ENCODE measurements around the gene TULP1. TPM values are rescaled to one million over a fixed set of nuclear protein-coding genes. Genes with fewer than 3 reads are reported as not detected.

Gene TULP1
- total RNA-seq, 1 experiment from 2014 or later = not detected

DNA sequence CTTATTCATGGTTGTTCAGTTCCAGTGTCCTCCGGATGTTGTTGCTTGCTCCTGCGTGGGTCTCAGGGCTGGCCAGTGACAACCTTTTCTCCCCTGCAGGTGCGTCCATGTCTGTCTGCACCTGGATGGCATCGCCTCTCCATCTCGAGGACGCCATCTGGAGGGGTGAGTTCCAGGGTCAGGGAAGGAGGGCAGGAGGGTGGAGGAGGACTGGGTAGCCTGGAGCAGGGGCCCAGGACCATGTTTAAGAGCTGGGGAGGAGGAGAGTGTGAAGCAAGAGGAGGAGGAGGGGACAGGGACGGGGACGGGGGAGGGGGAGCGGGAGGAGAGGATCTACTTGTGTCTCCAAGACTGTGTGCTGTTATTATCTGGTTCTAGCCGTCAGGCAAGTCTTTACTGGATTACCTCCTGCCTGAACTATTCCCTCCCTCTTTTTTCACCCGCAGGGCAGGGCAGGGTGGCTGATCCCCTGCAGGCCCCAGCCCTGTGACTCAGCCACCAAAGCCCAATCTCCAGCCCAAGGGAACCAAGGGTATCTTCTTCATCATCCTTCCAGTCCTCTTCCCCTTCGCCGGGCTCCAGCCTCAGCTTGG, 32.2 kb upstream of the TULP1 start:
- H3K4me3 Mint-ChIP-seq = no peak overlapping the region; a peak in 1 of 5 replicates
- H3K27ac ChIP-seq (ENCODE audit: insufficient read length, low read depth, low read length) = no peak overlapping the region
- no peaks in the 10 kb centered on the region for H3K9me3 ChIP-seq (ENCODE audit: control insufficient read depth, low read depth, low read length)
- no peaks in the 10 kb centered on the region; the same call in none of the 2 replicates for H3K27me3 Mint-ChIP-seq (ENCODE audit: low read depth)
- no peaks in the 10 kb centered on the region for H4K20me1 ChIP-seq (ENCODE audit: control insufficient read depth, insufficient read depth, insufficient read length)
- H4K5ac ChIP-seq (ENCODE audit: insufficient read length, low read depth, low read length) = no peak overlapping the region
- peak overlapping the region in 1 of 3 experiments; percentile 58; a peak in 2 of 7 replicates for H3K27ac Mint-ChIP-seq
- H3K9ac ChIP-seq (ENCODE audit: extremely low read depth, insufficient read length, low read length) = no peak overlapping the region
- H3K23me2 ChIP-seq (ENCODE audit: insufficient read length, low read depth, low read length, poor library complexity, severe bottlenecking) = peaks cover 3% of the 10 kb centered on the region
- DNase-seq = peak; percentile 51
- no peak overlapping the region for H2BK20ac ChIP-seq (ENCODE audit: low read depth, low read length, poor library complexity, severe bottlenecking)
- no peak for TF ChIP-seq CTCF (conservative IDR thresholded peaks at IDR 0.05)
- H3K4ac ChIP-seq (ENCODE audit: low read depth, low read length) = no peak overlapping the region
- no peak overlapping the region for H4K91ac ChIP-seq (ENCODE audit: insufficient read length, low read depth, low read length)
- H4K8ac ChIP-seq (replicated peaks; ENCODE audit: insufficient read length, low read depth, low read length) = no peak overlapping the region
- no peaks in the 10 kb centered on the region; the same call in 1 of the 2 replicates for H3K4me1 ChIP-seq (ENCODE audit: insufficient read depth, low read length)
- H3K36me3 Mint-ChIP-seq (ENCODE audit: insufficient read depth in 1 of 3, low read depth in 3 of 3) = no peaks in the 10 kb centered on the region
- H3K79me2 ChIP-seq (ENCODE audit: insufficient read depth, low read length) = no peaks in the 10 kb centered on the region
- H3K79me1 ChIP-seq (ENCODE audit: insufficient read depth, low read depth, low read length, poor library complexity, severe bottlenecking) = no peaks in the 10 kb centered on the region
- H2BK5ac ChIP-seq (ENCODE audit: insufficient read length, low read length) = no peak overlapping the region
- no peak overlapping the region for H3K4me2 ChIP-seq (ENCODE audit: insufficient read depth, insufficient read length, low read length)
- H2BK120ac ChIP-seq (ENCODE audit: low read depth, low read length, poor library complexity, severe bottlenecking) = no peak overlapping the region
- H3K27me3 ChIP-seq (ENCODE audit: insufficient read depth, low read length) = no peaks in the 10 kb centered on the region
- H3K4me1 Mint-ChIP-seq = peaks cover 19 to 27% of the 10 kb centered on the region in 2 experiments
- peaks cover 0 to under 1% of the 10 kb centered on the region in 2 experiments; a peak in 2 of 5 replicates for H3K9me3 Mint-ChIP-seq
- no peak overlapping the region for H2BK12ac ChIP-seq (ENCODE audit: insufficient read length, low read depth, low read length)
- no peak overlapping the region for H3K23ac ChIP-seq (ENCODE audit: insufficient read length, low read depth, low read length)
- H3T11ph ChIP-seq (ENCODE audit: low read length) = no peak overlapping the region
- H3K56ac ChIP-seq (ENCODE audit: insufficient read length, low read depth, low read length) = no peak overlapping the region
- H3K18ac ChIP-seq (ENCODE audit: insufficient read length, low read depth, low read length) = peak overlapping the region; percentile 29
- no peak overlapping the region for H3K14ac ChIP-seq (ENCODE audit: insufficient read depth, low read length)
- WGBS (ENCODE audit: extremely low coverage, insufficient read length, low lambda C conversion rate) = no CpG with 5 or more reads among the region's 13 CpGs
- H2BK15ac ChIP-seq (ENCODE audit: low read depth, low read length) = no peak overlapping the region
- H2AFZ ChIP-seq (ENCODE audit: low read length) = no peak overlapping the region
- no peak overlapping the region for H2AK5ac ChIP-seq (ENCODE audit: insufficient read length, low read length)
